ENCODE results near the gene KRTAP5-9. TPM values are rescaled to one million over a fixed set of nuclear protein-coding genes. Genes with fewer than 3 reads are reported as not detected.

Gene KRTAP5-9
- total and polyA plus RNA-seq, 2 experiments from 2014 or later: 0.24 TPM; not detected in 1

DNA sequence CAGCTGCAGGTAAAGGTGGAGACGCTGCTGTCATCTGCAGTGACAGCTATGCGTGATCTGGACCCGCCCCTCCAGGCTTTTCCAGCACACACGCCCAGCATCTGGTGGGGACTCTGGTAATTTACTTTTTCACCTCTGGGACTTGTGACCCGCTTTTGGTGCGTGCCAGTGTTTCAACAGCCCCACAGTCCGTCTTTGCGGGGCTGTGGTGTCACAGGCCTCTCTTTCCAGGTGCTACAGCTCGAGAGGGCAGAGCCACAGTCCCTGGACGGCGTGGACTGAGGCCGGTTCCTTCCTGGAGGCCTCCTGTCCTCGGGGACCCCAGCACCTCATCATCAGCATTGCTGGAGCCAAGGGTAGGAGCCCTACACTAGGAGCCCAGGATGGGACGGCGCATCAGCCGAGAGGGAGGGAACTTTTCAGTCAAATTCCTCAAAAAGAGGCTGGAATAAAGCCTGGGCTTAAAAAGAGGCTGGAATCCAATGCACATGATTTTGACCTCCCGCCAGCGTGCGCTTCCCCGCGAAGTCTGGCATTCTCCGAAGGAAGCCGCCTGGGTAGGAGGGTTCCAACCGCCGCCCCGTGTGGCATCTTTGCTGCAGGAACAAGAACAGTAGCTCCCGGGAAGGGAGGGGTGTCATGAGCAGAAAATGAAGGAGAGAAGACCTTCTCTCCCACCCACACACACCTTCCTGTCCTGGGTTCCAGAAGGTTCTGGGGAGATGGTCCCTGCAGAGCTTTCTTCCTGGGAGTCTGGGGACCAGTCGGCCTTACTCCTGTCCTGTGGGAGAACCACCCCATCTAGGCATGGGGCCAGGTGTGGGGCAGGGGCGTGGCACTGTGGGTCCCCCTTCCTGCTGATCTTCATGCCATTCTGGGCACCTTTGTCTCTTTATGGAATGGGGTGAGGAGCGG lies 46.9 kb upstream of the KRTAP5-9 start:
- Mint-ChIP-seq H3K4me3 (no peak overlapping the region), H3K27me3 (ENCODE audit: insufficient read depth, low read depth, poor library complexity) (peaks cover 11% of the 10 kb centered on the region), H3K9me3 (peaks cover 11% of the 10 kb centered on the region; the same call in 2 of the 3 replicates), H3K27ac (no peak overlapping the region), H3K4me1 (peaks cover 17% of the 10 kb centered on the region), H3K36me3 (ENCODE audit: low read depth) (peaks cover 40% of the 10 kb centered on the region)
- no peaks in the 10 kb centered on the region for H3K79me2 ChIP-seq (replicated peaks; ENCODE audit: insufficient read depth)
- peaks cover 8% of the 10 kb centered on the region; the same call in 1 of the 2 replicates for H3K36me3 ChIP-seq (ENCODE audit: insufficient read depth)
- ATAC-seq: no peak
- no peak overlapping the region for H3K4me3 ChIP-seq
- H3F3A ChIP-seq (replicated peaks; ENCODE audit: low read depth): no peaks in the 10 kb centered on the region
- H3K4me1 ChIP-seq (ENCODE audit: insufficient read depth): peaks cover 8% of the 10 kb centered on the region; the same call in 1 of the 2 replicates
- H2AFZ ChIP-seq: no peak overlapping the region
- no peak overlapping the region for H3K4me2 ChIP-seq
- H3K9me2 ChIP-seq (ENCODE audit: insufficient read depth): no peaks in the 10 kb centered on the region
- TF ChIP-seq ZNF114 (CRISPR knock-in tag; IDR thresholded peaks at IDR 0.05): no peak
- no peak for TF ChIP-seq STAT1 (IDR thresholded peaks at IDR 0.05; ENCODE audit: unreplicated experiment)
- TF ChIP-seq POLR2AphosphoS5 (IDR thresholded peaks at IDR 0.05; ENCODE audit: low read depth): no peak
- TF ChIP-seq EZH2phosphoT487 (IDR thresholded peaks at IDR 0.05; ENCODE audit: unreplicated experiment): no peak
- TF ChIP-seq, protein P1, sequence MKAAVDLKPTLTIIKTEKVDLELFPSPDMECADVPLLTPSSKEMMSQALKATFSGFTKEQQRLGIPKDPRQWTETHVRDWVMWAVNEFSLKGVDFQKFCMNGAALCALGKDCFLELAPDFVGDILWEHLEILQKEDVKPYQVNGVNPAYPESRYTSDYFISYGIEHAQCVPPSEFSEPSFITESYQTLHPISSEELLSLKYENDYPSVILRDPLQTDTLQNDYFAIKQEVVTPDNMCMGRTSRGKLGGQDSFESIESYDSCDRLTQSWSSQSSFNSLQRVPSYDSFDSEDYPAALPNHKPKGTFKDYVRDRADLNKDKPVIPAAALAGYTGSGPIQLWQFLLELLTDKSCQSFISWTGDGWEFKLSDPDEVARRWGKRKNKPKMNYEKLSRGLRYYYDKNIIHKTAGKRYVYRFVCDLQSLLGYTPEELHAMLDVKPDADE (IDR thresholded peaks at IDR 0.05): no peak
- TF ChIP-seq, protein P2, sequence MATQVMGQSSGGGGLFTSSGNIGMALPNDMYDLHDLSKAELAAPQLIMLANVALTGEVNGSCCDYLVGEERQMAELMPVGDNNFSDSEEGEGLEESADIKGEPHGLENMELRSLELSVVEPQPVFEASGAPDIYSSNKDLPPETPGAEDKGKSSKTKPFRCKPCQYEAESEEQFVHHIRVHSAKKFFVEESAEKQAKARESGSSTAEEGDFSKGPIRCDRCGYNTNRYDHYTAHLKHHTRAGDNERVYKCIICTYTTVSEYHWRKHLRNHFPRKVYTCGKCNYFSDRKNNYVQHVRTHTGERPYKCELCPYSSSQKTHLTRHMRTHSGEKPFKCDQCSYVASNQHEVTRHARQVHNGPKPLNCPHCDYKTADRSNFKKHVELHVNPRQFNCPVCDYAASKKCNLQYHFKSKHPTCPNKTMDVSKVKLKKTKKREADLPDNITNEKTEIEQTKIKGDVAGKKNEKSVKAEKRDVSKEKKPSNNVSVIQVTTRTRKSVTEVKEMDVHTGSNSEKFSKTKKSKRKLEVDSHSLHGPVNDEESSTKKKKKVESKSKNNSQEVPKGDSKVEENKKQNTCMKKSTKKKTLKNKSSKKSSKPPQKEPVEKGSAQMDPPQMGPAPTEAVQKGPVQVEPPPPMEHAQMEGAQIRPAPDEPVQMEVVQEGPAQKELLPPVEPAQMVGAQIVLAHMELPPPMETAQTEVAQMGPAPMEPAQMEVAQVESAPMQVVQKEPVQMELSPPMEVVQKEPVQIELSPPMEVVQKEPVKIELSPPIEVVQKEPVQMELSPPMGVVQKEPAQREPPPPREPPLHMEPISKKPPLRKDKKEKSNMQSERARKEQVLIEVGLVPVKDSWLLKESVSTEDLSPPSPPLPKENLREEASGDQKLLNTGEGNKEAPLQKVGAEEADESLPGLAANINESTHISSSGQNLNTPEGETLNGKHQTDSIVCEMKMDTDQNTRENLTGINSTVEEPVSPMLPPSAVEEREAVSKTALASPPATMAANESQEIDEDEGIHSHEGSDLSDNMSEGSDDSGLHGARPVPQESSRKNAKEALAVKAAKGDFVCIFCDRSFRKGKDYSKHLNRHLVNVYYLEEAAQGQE (IDR thresholded peaks at IDR 0.05; ENCODE audit: unreplicated experiment): no peak
- H3K27ac ChIP-seq (ENCODE audit: low read depth): no peak overlapping the region
- DNase-seq (ENCODE audit: low spot score): no peak
- no peaks in the 10 kb centered on the region for H3K27me3 ChIP-seq (ENCODE audit: insufficient read depth)
- H4K20me1 ChIP-seq (replicated peaks; ENCODE audit: insufficient read depth): no peaks in the 10 kb centered on the region

GRCh38 chr11:71502026-71502425 lies 46.2 kb upstream of the KRTAP5-9 start:
- H3K27ac Mint-ChIP-seq: no peak overlapping the region
- Histone ChIP-seq H3K4me2 (no peak overlapping the region), H3F3A (replicated peaks; ENCODE audit: low read depth) (no peaks in the 10 kb centered on the region), H3K27me3 (ENCODE audit: insufficient read depth) (no peaks in the 10 kb centered on the region), H4K20me1 (replicated peaks; ENCODE audit: insufficient read depth) (no peaks in the 10 kb centered on the region), H3K79me2 (replicated peaks; ENCODE audit: insufficient read depth) (no peaks in the 10 kb centered on the region), H3K36me3 (ENCODE audit: insufficient read depth) (peaks cover 8% of the 10 kb centered on the region; the same call in 1 of the 2 replicates), H3K9me2 (ENCODE audit: insufficient read depth) (no peaks in the 10 kb centered on the region), H2AFZ (no peak overlapping the region), H3K4me1 (ENCODE audit: insufficient read depth) (peaks cover 8% of the 10 kb centered on the region; the same call in 1 of the 2 replicates), H3K27ac (ENCODE audit: low read depth) (no peak overlapping the region), H3K4me3 (no peak overlapping the region)
- peaks cover 15% of the 10 kb centered on the region; the same call in 2 of the 3 replicates for H3K9me3 Mint-ChIP-seq
- H3K4me1 Mint-ChIP-seq: peaks cover 17% of the 10 kb centered on the region
- peaks cover 11% of the 10 kb centered on the region for H3K27me3 Mint-ChIP-seq (ENCODE audit: insufficient read depth, low read depth, poor library complexity)
- peaks cover 40% of the 10 kb centered on the region for H3K36me3 Mint-ChIP-seq (ENCODE audit: low read depth)
- DNase-seq (ENCODE audit: low spot score) (no peak), ATAC-seq (no peak)
- H3K4me3 Mint-ChIP-seq: no peak overlapping the region
- TF ChIP-seq EZH2 (IDR thresholded peaks at IDR 0.05; ENCODE audit: low read depth, unreplicated experiment): no peak
- TF ChIP-seq JUNB (IDR thresholded peaks at IDR 0.05; ENCODE audit: unreplicated experiment): no peak
- no peak for TF ChIP-seq STAT1 (IDR thresholded peaks at IDR 0.05; ENCODE audit: unreplicated experiment)
- TF ChIP-seq POLR2AphosphoS5 (IDR thresholded peaks at IDR 0.05; ENCODE audit: low read depth): no peak
- TF ChIP-seq, protein P3, sequence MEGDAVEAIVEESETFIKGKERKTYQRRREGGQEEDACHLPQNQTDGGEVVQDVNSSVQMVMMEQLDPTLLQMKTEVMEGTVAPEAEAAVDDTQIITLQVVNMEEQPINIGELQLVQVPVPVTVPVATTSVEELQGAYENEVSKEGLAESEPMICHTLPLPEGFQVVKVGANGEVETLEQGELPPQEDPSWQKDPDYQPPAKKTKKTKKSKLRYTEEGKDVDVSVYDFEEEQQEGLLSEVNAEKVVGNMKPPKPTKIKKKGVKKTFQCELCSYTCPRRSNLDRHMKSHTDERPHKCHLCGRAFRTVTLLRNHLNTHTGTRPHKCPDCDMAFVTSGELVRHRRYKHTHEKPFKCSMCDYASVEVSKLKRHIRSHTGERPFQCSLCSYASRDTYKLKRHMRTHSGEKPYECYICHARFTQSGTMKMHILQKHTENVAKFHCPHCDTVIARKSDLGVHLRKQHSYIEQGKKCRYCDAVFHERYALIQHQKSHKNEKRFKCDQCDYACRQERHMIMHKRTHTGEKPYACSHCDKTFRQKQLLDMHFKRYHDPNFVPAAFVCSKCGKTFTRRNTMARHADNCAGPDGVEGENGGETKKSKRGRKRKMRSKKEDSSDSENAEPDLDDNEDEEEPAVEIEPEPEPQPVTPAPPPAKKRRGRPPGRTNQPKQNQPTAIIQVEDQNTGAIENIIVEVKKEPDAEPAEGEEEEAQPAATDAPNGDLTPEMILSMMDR (conservative IDR thresholded peaks at IDR 0.05; ENCODE audit: low read depth in 2 of 2): no peak
